H1 (cell line): Measurements from ENCODE around the gene TEAD1. TPM values are rescaled to one million over a fixed set of nuclear protein-coding genes. Genes with fewer than 3 reads are reported as not detected.

Experiments
- BACH1 ChIP-seq: IDR thresholded peaks from 2 replicates; pipeline ENCODE4 v1.6.1; 2012; ENCODE audit warnings: low read length, improper control_type of control experiment
- CHD1 ChIP-seq: IDR thresholded peaks from 2 replicates; pipeline ENCODE4 v1.6.1; 2012; ENCODE audit warnings: low read depth, low read length, improper control_type of control experiment
- EZH2 ChIP-seq: fragments of 200-600 bp; sonication (generic); IDR thresholded peaks from 2 replicates; pipeline ENCODE4 v1.7.1; 2012; ENCODE audit warnings: low read depth, mild to moderate bottlenecking, moderate library complexity, low read length, inconsistent platforms; ENCODE audit not compliant: severe bottlenecking
- ZNF274 ChIP-seq: IDR thresholded peaks from 2 replicates; pipeline ENCODE4 v1.7.0; 2012; ENCODE audit warnings: low read length, borderline replicate concordance; ENCODE audit errors: extremely low read depth
- polyA plus RNA-seq, 7 experiments: library from polyadenylated mRNA; depleted of rRNA in 3 of 7; stranded (reverse) in 5 of 7; unstranded in 2 of 7; fragments of >200 nt in 5 of 7; fragments of 200-250 nt in 2 of 7; gene quantifications; 1 replicate in 5 of 7; 2 replicates in 1 of 7; 4 replicates in 1 of 7; pipeline versions ENCODE4 v1.2.1 to v1.2.3, GENCODE V29; 2011 to 2013; ENCODE audit warnings: missing spikeins in 2 of 7, mixed read lengths in 2 of 7
- total RNA-seq: library from RNA; stranded (reverse); fragmentation: NEBNext Ultra II Directional; extraction: Animal tissue kit (Norgen Biotek cat#: 25700); gene quantifications from 2 replicates; pipeline ENCODE4 v1.2.1, GENCODE V29; 2021

Gene TEAD1
- total and polyA plus RNA-seq, 2 of the 8 experiments (the other 6 are each of a cell fraction or from before 2014, with no cell fraction given), result 15.6 to 67.4 TPM

DNA sequence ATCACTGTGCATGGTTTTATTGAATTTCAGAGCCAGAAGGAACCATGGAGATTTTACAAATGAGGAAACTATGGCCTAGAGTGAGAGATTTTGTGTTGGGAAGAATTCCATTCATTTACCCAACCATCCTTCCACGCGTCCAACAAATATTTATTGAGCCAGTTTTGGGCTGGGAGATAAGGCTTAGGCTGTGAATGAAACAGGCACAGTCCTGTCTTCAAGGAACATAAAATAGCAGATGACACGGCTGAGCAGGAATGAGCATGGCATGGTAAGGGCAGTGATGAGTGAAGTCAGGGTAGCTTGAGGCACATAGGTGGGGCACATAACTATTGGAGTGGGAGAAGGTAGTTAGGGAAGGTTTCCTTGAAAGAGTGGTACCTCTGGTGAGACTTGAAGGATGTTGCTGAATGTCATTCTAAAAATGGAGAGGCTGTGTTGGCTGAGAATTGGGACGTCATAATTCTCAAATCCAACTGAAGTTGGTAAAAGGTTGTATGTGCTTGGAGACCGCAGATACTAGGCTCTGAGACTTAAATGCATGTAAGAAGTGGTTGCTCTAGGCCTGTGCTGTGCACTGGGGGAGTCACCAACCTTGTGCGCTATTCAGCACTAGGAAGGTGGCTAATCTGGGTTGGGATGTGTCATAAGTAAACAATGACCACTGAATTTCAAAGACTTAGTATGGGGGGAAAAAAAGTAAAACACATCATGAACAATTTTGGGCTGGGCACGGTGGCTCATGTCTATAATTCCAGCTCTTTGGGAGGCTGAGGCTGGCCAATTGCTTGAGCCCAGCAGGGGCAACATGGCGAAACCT, 51.9 kb downstream of the TEAD1 start (continued):
- TF ChIP-seq CHD1, result no peak
- no peak for TF ChIP-seq ZNF274
- no peak for TF ChIP-seq EZH2
- TF ChIP-seq BACH1, result no peak
- TF ChIP-seq, all 59 proteins: peak for 0
